DOHH2 (cell line): Measurements from ENCODE around the gene ZNF467.

Experiments used
- H3F3A ChIP-seq: fragments of 200-600 bp; sonication (generic), shearing (Covaris generic); 2 replicates; pipeline ENCODE4 v1.6.0; 2016; ENCODE audit warnings: antibody characterized with exemption, mild to moderate bottlenecking; ENCODE audit not compliant: control insufficient read depth, insufficient read depth
- H3K27ac ChIP-seq: fragments of 200-600 bp; sonication (generic); 2 replicates; pipeline ENCODE4 v1.5.1; 2014; ENCODE audit warnings: low read depth, mild to moderate bottlenecking, low read length, moderate library complexity
- H3K27me3 ChIP-seq: fragments of 200-600 bp; sonication (generic); 2 replicates; pipeline ENCODE4 v1.6.1; 2014; ENCODE audit warnings: mild to moderate bottlenecking, low read length, mixed read lengths; ENCODE audit not compliant: control insufficient read depth
- H3K36me3 ChIP-seq: fragments of 200-600 bp; sonication (generic); 2 replicates; pipeline ENCODE4 v1.6.1; 2014; ENCODE audit warnings: mild to moderate bottlenecking, low read length, moderate library complexity, mixed read lengths; ENCODE audit not compliant: control insufficient read depth
- H3K4me1 ChIP-seq: fragments of 200-600 bp; sonication (generic); 2 replicates; pipeline ENCODE4 v1.6.1; 2014; ENCODE audit warnings: mild to moderate bottlenecking, low read length, mixed read lengths; ENCODE audit not compliant: control insufficient read depth
- H3K4me2 ChIP-seq: fragments of 200-600 bp; sonication (generic); 2 replicates; pipeline ENCODE4 v1.6.0; 2014; ENCODE audit warnings: mild to moderate bottlenecking, low read length, moderate library complexity
- H3K4me3 ChIP-seq: fragments of 200-600 bp; sonication (generic); 2 replicates; pipeline ENCODE4 v1.5.1; 2014; ENCODE audit warnings: mild to moderate bottlenecking, low read length, mixed read lengths
- H3K79me2 ChIP-seq: fragments of 200-600 bp; sonication (generic); 2 replicates; pipeline ENCODE4 v1.6.1; 2014; ENCODE audit warnings: mild to moderate bottlenecking, low read length, mixed read lengths; ENCODE audit not compliant: control insufficient read depth
- H3K9me2 ChIP-seq: fragments of 200-600 bp; sonication (generic); replicated peaks from 2 replicates; pipeline ENCODE4 v1.6.1; 2014; ENCODE audit warnings: mild to moderate bottlenecking, low read length, mixed read lengths; ENCODE audit not compliant: control insufficient read depth
- H3K9me3 ChIP-seq: fragments of 200-600 bp; sonication (generic); 2 replicates; pipeline ENCODE4 v1.6.1; 2014; ENCODE audit warnings: antibody characterized with exemption, low read length, mixed read lengths; ENCODE audit not compliant: control insufficient read depth, insufficient read depth
- H4K20me1 ChIP-seq: fragments of 200-600 bp; sonication (generic); 2 replicates; pipeline ENCODE4 v1.6.0; 2014; ENCODE audit warnings: low read depth, mild to moderate bottlenecking, antibody characterized with exemption, low read length, moderate library complexity; ENCODE audit not compliant: control insufficient read depth, insufficient read depth
- CTCF ChIP-seq: fragments of 200-600 bp; sonication (generic); IDR thresholded peaks from one replicate; pipeline ENCODE4 v1.5.1; 2014; ENCODE audit warnings: antibody characterized with exemption, mild to moderate bottlenecking, low read depth, low read length; ENCODE audit not compliant: poor library complexity, severe bottlenecking
- EZH2phosphoT487 ChIP-seq: fragments of 200-600 bp; sonication (generic); IDR thresholded peaks from 2 replicates; pipeline ENCODE4 v1.6.1; 2017; ENCODE audit warnings: borderline replicate concordance, mild to moderate bottlenecking, antibody characterized with exemption, low read length, moderate library complexity, mixed read lengths

Gene ZNF467

DNA sequence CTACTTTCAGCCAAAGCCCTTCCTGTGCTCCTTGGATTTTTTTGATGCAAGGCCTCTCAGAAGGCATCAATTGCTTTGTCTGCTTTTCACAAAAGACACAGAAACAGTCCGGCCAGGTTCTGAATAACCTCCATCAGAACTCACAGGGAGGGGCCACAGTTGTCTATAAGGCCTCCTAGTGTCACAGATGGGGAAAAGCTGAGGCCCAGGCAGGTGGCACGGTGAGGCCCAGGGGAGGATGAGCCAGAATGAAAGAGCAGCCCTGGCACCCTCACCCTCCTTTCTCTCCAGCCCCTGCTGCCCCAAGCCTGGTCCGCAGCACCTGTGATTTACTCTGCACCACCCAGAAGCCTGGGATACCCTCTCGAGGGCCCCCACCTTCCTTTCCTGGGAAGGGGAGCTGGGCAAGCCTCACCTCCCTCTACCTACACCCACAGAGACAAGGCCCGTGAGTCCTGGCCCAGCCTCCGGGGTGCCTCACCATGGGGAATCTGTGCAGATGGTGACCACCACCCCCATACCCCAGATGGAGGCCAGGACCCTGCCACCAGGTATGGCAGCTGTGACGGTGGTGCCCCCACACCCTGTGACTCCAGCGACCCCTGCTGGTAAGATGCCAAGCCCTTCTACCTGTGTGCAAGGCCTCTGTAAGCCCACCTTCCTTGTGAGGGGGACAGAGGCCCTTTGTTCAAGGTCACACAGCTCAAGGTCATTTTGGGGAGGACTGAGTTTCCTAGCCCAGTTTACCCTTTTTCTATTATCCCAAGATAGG, 26.2 kb upstream of the ZNF467 start:
- no peaks in the 10 kb centered on the region for H3K27me3 ChIP-seq

DNA sequence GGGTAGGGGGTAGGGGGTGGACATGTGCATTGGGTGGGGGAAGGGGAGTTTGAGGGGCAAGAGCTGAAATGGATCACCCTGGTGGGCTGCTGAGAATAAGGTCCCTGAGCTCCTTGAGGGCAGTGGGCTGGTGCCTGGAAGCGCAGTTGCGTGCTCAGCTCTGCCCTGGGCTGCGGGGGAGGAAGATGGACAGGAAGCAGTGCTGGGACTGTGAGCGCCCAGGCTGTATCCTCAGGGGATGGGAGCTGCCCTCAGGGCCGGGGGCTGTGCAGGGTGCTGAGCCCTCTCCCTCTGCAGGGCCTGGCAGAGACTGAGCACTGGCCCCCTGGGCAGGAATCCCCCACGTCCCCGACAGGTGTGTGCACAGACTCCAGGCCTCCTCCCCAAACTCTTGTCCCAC, 24.4 kb upstream of the ZNF467 start:
- no peak overlapping the region for H3K4me2 ChIP-seq
- no peaks in the 10 kb centered on the region for H3F3A ChIP-seq
- no peaks in the 10 kb centered on the region for H3K36me3 ChIP-seq
- H3K9me3 ChIP-seq: no peaks in the 10 kb centered on the region
- no peak overlapping the region for H3K27ac ChIP-seq
- no peak overlapping the region for H3K4me3 ChIP-seq
- H4K20me1 ChIP-seq: no peaks in the 10 kb centered on the region
- no peaks in the 10 kb centered on the region for H3K79me2 ChIP-seq
- no peaks in the 10 kb centered on the region for H3K4me1 ChIP-seq
- TF ChIP-seq EZH2phosphoT487 (no peak), CTCF (no peak)
- H3K27me3 ChIP-seq: no peaks in the 10 kb centered on the region
- H3K9me2 ChIP-seq: no peaks in the 10 kb centered on the region

More for the DNA sequence above, 26.2 kb upstream of the ZNF467 start:
- Histone ChIP-seq H3K4me1 (no peaks in the 10 kb centered on the region), H3F3A (no peaks in the 10 kb centered on the region), H3K4me3 (no peak overlapping the region), H3K9me3 (no peaks in the 10 kb centered on the region), H3K4me2 (no peak overlapping the region), H3K36me3 (no peaks in the 10 kb centered on the region), H3K9me2 (no peaks in the 10 kb centered on the region), H3K79me2 (no peaks in the 10 kb centered on the region), H4K20me1 (no peaks in the 10 kb centered on the region), H3K27ac (no peak overlapping the region)
- TF ChIP-seq EZH2phosphoT487 (no peak), CTCF (peak; percentile 99)

DNA sequence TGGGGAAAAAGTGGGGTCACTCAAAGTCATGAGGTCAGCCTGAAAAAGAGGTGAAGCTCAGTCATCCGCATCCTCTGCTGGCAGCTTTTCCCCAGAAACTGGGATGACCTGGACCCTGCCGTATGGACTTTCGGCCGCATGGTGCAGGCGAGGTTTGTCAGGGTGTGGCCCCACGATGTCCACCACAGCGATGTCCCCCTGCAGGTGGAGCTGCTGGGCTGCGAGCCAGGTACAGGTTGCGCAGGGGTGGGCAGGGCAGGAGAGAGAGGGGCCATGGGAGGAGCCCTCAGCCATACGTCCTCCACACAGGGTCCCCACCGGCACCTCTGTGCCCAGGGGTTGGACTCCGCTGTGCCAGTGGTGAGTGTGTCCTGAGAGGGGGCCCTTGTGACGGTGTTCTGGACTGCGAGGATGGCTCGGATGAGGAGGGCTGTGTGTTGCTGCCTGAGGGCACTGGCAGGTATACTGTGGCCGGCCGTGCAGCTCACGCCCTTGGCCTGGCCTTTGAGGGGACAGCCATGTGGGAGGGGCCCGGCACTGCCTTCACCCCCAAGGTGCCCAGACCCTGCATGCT, 23.0 kb upstream of the ZNF467 start:
- H3K79me2 ChIP-seq: no peaks in the 10 kb centered on the region
- no peak overlapping the region for H3K4me3 ChIP-seq
- H3K36me3 ChIP-seq: no peaks in the 10 kb centered on the region
- H3F3A ChIP-seq: no peaks in the 10 kb centered on the region
- no peaks in the 10 kb centered on the region for H3K4me1 ChIP-seq
- no peaks in the 10 kb centered on the region for H3K9me2 ChIP-seq
- H3K27ac ChIP-seq: no peak overlapping the region
- no peak for TF ChIP-seq CTCF
- TF ChIP-seq EZH2phosphoT487: no peak
- no peaks in the 10 kb centered on the region for H3K9me3 ChIP-seq
- no peak overlapping the region for H3K4me2 ChIP-seq
- no peaks in the 10 kb centered on the region for H3K27me3 ChIP-seq
- no peaks in the 10 kb centered on the region for H4K20me1 ChIP-seq
